Esophagus muscularis mucosa (tissue), 3 donors: ENCODE data around the gene SLC7A1.

Experiments used
- EP300 ChIP-seq: sonication (generic); formaldehyde crosslinking; IDR thresholded peaks from one replicate; pipeline ENCODE4 v1.6.1; 2017; ENCODE audit warnings: antibody characterized with exemption
- TF ChIP-seq, protein P1 (sequence below), 3 experiments: fragments of 200-600 bp in 2 of 3; fragments of 450-650 bp in 1 of 3; sonication (generic) in 2 of 3; IDR thresholded peaks; one replicate each; pipeline ENCODE4 v1.5.1; 2017 to 2019; ENCODE audit warnings: antibody characterized with exemption in 3 of 3, mild to moderate bottlenecking in 2 of 3, moderate library complexity in 1 of 3

DNA sequence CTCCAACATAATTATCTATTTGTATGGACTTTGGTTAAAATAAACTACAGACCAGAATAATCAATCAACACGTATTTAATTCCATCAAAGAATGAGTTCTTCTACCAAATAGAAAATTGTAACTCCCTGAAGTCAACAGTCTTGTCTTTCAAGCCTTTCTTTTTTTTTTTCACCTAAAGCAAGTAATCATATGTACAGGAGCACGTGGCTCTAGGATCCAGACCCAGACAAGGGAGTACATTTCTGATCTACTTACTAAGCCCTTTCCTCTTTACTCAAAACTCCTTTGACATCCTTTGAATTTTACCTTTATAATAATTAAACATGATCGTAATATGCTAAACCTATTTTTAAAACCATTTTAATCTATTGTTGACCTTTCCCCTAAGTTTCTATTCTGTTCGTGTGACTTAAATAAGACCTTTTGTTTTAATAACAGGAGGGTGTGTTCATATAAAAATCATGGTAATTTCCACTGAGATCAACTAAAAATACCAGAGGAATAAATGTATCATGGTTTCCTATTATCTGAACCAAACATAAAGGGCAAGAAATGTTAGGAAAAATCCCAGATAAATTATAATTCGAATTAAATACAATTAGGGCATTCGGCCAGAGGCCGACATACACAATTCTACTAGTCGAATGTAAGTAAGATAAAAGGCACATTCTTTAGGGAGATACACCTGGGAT, 1.7 kb downstream of the SLC7A1 start:
- TF ChIP-seq, protein P1, sequence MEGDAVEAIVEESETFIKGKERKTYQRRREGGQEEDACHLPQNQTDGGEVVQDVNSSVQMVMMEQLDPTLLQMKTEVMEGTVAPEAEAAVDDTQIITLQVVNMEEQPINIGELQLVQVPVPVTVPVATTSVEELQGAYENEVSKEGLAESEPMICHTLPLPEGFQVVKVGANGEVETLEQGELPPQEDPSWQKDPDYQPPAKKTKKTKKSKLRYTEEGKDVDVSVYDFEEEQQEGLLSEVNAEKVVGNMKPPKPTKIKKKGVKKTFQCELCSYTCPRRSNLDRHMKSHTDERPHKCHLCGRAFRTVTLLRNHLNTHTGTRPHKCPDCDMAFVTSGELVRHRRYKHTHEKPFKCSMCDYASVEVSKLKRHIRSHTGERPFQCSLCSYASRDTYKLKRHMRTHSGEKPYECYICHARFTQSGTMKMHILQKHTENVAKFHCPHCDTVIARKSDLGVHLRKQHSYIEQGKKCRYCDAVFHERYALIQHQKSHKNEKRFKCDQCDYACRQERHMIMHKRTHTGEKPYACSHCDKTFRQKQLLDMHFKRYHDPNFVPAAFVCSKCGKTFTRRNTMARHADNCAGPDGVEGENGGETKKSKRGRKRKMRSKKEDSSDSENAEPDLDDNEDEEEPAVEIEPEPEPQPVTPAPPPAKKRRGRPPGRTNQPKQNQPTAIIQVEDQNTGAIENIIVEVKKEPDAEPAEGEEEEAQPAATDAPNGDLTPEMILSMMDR (IDR thresholded peaks at IDR 0.05) = no peak
- TF ChIP-seq EP300 = no peak
